ENCODE data around the gene WNT7B.

WNT7B gene

DNA sequence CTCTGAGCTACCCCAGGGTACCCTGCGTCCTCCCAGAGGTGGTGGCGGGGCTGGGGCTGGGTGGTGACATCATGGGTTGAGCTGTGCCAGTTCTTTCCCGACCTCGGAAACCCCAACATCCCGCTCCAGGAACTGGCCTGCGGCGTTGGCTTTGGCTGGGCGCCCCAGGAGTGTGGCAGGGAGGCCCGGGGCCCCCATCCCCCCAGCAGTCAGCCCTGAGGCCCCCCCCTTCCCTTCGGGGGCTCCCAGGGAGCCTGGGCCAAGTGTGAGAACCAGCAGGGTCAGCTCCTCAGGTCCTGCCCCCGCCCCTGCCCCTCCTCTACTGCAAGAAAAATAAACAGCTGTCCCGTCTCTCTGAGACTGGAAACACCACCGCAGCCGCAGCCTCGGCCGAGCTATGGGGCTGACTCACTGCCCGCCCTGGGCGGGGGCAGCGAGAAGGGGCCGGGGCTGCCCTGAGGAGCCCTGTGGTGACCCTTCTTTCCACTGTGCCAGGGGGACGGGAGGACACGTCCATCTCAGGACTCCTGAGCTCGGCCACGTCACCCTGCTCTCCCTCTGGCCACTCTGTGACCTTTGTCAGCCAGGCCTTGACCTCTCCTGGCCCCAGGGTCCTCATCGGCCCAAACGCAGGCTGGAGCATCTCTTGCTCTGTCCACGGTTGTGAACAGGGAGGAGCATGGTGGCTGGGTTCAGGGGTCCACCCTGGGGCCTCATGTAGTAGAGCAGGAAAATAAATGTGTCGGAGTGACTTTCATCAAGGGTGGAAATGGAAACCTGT is 73.4 kb downstream of the WNT7B start:
- DNase-seq: no peak

DNA sequence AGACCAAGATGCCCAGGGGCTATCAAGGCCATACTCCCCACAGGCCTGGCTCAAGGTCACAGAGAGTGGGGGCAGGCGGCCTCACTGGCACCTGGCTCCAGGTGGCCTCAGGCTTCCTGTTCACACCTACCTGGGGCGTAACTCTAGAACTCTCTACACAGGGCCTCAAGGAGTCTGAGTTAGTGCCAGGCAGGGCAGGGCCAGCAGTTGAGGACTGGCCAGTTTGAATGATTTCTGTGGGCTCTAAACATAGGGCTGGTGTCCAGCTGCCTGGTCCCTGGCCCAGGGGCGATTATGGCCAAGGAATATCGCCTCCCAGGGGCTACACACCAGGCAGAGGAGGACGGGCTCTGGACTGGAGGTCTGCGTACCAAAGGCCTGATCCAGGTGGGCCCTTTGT is 79.2 kb downstream of the WNT7B start:
- DNase-seq: no peak

DNA sequence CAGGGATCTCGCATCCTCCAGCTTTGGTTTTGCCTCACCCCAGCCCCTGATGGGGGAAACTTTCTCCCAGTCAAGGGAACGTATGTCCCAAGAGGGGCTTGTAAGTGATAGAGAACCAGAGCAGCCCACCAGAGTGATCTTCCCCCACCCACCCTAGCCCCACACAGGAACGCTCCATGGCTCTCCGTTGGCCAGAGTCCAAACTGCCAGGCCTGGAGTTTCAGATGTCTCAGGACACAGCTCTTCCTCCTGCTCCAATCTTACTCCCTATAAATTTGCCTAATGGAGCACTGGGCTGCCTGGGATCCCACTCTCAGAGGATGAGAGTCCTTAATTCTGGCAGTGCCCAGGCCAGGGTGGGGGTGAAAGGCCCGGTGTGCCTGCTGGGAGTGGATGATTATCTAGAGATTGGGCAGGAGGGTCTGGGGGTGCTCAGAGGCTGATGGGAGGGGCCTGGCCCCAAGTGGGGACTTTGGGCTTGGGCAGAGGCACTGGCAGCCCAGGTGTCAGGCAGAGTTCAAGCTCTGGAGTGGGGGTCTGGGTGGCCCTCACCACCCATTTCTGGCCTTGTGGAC is 79.9 kb downstream of the WNT7B start:
- no peak for DNase-seq

DNA sequence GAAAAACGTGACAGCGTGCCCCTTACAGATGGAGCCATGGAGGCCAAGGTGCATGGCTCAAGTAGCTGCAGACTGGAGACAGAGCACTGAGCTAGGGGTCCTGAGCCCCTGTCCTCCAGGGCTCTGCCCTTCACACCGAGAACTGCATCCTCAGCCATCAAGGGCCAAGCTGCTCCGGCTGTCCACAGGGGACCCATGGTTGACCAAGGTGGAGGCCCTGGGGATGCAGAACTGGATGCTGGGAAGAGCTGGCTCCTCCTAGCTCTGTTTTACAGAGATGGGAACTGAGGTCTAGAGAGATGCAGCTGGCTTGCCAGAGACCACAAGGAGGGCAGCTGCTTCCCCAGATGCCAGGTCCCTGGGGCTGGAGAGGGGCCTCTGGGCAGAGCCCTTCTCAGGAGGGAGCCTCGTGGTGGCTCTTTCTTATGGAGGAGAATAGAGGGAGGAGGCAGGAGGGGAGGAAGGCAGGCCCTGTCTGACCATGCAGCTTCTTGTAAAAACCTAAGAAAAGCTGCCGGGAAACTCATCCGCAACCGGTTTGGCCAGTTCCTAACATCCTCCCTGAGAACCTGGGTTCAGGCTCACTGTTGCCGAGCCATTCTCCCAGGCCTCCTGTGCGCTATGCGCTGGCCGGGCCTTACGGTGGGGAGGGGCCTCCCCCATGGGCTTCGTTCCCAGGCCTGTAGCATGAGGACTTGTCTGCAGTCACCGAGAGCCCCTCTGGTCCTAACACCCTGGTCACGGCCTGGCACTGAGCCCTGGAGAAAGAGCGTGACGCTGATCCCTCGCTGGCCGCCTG is 80.6 kb downstream of the WNT7B start:
- DNase-seq: no peak

DNA sequence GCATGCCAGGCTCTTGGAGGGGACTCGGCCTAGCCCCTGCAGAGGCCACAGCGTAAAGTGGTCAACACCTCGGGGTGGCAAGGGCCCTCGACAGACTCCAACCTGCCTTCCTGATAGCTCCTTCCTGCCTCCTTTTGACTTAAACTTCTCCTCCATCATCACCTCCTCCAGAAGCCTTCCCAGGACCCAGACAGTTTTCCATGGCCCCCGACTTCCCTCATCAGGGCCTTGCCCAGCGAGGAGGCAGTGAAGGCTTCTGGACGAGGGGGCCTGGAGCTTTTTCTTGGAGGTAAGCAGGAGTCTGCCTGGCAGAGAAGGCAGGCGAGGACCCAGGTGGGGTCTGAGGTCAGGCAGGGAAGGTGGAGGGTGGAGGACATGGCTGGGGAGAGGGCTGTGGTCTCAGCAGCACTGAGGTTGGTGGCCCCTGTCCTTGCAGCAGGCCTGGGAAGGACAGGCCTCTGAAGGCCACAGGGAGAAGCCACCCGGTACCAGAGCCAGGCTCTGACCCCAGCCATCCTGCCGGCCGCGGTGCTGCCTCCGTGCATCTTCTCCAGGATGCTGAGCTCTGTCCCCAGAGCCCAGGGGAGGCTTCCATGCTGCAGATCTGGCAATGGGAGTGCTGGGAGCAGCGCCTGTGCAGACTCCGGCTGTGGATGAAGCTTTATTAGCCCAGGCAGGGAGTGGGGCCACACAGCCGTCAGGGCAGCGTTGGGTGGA is 81.4 kb downstream of the WNT7B start:
- DNase-seq: no peak

DNA sequence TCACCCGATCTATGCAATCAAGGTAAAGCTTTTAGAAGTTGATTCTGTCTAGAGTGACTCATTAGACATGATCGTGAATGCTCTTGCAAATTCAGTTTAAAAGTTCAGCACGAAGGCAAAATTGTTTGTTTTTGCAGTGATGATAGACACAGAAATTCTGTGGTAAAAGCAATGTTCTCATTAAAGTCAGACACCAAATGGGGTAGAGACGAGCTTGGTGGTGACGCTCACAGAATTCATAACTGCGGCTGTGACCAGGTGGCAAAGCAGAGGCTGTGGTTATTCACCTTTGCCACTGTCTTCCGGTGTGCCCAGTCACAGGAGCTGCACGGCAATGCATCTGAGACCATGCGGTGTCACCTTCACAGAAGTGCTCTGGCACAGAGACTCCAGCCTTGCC is 83.4 kb downstream of the WNT7B start:
- no peak for DNase-seq

DNA sequence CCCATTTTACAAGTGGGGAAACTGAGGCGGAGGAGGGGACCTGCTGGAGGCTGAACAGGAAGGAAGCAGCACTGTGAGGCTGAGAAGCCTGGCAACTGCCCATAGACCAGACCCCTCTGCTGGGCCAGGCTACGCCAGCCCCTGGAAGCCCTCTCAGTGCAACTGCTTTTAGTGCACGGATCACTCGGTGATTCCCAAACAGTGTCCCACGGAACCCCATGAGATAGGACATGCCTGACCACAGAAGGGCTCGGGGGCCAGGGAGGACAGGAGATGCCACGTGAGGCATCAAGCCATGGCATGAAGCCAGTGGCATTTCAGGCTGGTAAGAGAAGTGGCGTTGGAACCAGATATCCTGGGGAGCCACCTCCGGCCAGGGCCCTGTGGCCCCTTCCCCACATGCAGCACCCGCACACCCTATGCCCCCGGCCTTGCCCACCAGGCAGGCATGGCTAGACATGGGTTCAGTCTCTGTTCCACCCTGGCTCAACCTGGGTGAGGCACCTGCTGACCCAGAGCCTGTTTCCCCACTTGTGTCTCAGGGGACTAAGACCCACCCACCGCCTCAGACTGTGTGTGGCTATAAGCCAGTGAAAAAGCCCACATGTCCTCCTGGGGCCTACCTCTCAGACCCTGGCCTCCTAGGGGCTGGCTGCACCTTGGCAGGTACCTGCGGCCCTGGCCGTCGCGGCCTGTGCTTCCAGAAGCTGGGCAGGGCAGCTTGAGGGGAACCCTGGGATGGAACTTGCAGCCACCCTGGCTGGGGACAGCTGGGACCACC is 84.1 kb downstream of the WNT7B start:
- DNase-seq: no peak

DNA sequence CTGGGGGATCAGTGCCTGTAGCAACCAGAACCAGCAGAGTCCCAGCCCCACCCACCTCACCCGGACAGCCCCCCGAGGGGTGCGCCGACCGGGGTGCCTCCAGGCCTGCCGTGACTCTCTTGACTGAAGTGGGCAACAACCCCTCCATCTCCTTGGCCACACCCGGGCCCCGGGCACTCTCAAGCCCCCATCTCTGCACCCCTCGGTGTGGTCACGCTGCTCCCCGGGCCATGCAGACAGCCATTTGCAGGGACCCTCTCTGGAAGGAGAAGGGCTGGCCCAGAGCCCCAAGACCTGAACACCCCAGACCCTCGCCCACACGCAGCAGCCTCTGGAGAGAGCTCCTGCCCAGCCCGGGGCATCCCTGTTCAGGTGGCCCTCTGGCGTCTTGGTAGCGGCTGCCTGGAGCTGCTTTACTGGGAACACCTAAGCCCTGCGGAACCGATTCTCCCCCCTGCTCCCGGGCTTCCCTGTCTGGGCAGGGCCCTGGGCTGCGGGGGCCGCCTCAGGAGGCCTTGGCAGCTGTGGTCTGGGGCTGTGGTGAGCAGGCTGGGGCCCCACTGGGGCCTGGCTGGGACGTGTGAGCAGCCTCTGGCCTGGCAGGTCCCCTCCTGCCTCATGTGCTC is 84.9 kb downstream of the WNT7B start:
- no peak for DNase-seq

DNA sequence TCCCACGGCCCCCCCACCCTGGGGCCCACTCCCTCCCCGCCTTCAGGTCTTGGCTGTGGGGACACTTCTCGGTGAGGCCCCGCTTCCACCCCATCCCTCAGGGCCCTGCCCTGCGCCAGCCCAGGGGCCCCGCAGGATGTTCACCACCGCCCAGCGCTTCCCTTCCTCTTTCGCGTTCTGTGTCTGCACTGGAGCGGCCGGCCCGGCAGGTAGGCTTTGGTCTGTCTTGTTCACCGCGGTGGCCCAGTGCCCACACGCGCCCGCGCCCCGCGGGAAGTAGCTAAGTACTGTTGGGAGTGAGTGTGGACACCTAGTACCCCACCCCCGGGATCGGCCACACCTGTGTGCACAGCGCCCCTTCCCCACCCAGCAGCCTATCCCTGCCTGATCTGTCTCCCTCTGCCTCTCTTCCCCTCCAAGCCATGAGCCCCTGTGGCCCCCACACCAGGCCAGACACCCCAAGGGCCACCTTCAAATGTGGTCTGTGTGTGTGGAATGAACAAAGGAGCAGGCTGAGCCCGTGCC is 85.4 kb downstream of the WNT7B start:
- DNase-seq: no peak

DNA sequence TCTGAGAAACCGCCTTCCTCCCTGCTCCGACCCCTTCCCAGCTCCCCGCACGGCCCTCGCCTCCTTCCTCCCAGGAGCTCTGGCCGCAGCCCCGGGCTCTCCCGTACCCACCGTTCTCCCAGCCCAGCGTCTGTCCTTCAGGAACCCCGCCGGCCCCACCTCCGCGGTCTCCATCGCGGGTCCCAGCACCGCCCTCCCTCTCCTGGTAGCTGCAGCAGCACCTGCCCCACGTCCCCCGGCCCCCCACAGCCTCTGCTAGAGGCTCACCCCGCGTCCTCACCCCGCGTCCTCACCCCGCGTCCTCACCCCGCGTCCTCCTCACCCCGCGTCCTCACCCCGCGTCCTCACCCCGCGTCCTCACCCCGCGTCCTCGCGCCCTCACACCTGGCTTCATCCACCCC is 85.9 kb downstream of the WNT7B start:
- DNase-seq: no peak

DNA sequence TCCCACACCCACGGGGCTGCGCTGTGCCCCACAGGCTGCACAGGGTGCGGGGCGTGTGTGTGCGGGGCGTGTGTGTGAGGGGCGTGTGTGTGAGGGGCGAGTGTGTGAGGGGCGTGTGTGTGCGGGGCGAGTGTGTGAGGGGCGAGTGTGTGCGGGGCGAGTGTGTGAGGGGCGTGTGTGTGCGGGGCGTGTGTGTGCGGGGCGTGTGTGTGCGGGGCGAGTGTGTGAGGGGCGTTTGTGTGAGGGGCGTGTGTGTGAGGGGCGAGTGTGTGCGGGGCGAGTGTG is 86.7 kb downstream of the WNT7B start:
- no peak for DNase-seq

DNA sequence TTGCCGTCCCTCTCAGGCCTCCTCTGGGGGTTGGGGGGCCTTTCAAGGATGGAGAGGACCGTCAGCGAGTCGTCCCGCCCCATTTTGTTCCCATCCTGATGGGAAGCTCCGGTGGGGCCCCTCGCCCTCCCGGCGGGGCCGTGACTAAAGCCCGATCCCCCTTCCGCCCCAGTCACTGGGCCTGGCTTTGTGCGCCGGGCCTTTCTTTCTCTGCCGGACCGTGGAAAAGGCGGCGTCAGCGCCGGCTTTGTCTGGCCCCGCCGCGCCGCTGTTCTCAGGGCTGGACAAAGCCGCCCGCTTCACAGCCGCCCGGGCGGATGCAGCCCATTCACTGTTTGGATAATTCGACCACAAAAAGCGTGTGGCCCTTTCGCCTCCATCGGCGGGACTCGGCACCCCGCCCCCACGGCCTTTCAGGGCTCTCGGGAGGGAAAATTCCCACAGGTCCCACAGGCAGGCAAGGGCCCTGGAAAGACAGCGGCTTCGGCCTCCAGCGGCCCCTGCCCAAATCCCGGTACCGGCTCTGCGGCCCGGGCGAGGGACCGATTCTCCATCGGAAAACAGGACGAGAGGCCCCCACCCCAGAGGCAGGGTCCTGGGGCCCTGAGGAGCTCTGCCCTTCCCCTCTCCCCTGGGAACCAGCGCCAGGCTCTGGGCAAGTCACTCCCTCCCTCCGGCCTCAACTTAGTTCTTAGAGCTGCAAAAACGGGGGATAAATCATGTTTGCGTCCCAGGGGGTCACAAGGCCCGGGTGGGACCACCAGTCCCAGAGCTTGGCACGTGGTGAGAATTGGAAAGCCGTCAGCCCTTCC is 87.2 kb downstream of the WNT7B start:
- no peak for DNase-seq

DNA sequence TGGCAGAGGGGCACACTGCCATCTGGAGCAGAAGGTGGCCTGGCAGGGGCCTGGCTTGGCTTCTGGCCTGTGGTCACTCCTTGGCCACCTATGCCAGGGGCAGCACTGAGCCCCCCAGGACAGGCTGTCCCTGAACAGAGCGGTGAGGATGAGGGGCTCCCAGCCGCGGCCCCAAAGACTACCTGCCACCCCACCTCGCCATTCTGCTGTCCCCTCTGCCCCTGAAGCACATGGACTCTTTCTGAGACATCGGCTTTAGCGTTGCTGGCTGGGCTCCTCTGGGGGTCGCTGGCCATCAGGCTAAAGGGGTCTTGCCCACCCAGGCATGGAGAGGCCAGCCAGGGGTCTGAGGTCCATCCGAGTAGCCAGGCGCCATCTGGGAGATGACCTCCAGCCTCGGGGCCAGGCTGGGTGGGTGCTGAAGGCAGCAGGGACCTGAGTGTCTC is 87.8 kb downstream of the WNT7B start:
- no peak for DNase-seq

DNA sequence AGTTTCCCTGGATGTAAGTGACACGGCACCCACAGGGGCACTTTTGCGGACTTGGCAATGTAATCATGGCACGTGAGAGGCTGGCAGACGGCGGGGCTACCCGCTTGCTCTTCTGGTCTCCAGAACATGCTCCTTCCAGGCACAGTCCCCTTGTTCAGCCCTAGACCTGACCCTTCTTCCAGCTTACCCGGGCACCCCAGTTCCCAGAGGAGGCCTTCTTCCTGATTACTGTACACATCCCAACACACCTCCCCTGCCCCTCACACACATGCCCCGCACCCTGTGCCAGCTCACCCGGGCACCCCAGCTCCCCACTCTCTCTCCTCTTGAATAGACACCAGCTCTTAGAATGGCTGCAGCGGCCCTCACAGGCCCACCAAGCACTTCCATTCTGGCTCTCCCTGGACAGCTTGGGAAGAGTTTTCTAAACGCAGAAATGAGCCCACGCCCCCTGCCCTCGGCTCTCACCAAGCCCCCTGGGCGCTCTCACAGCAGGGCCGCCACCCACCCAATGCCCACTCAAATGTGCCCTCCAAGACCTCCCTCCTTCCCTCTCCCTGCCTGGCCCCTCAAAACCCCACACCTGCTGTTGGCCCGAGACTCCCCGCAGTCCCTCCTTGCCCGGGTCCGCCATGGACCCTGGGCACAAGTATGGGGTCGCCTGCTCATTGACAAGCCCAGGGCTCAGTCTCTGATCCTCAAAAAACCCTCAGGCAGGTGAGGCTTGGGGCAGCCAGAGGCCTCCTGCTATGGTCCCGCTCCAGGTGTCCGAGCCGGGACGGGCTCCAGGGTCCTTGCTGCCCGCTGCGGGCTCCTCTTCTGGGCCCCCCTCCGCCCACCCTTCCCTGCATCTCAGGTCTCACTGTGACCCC is 88.5 kb downstream of the WNT7B start:
- no peak for DNase-seq

DNA sequence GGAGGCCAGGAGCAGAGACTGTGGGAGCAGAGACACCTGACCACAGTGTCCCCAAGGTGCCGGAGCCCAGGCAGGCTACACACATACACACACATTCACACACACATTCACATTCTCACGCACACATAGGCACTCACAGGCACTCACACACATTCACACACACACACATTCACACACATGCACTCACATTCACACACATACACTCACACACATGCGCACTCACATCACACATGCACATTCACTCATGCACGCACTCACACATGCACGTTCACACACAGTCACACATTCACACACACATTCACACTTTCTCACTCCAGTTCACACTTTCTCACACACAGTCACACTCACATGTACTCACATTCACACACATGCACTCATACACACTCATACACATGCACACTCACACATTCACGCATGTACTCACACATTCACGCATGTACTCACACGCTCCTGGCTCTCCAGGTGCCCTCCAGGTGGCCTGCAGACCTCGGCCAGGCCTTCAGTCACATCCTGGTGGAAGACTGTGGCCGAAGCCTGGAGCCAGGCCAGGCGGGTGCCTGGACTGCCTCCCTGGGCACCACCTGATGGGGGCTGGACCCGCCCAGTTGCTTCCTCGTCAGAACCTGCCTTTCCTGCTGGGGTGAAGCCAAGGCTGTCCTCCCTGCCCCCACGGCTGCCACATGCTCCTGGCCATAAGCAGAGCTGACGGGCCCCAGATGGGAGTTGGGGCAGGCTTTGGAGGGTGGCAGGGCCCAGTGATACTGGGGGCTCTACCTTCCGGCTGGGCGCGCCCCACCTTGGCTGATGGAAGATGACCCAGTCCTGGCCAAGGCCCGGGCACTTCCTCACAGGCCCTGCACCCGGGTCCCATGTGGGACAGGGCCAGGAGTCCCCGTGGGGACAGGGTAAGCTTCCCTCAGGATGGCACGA is 89.5 kb downstream of the WNT7B start:
- DNase-seq: no peak

DNA sequence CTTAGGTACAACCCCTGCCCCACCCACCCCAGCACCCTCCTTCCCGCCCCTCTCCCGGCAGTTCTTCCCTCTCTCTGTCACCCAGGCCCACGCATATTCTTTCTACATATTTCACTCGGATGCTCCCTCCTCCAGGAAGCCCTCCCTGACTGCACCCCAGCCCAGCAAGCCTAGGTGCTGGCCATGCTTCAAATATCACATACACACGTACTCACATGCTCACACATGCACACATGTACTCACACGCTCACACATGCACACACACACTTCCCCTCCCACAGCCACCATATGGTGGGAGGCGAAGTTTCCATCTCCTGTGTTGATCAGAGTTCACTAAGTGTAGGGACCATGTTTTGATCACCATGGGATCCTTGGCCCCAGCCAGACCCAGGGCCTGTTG is 90.4 kb downstream of the WNT7B start:
- DNase-seq: no peak

DNA sequence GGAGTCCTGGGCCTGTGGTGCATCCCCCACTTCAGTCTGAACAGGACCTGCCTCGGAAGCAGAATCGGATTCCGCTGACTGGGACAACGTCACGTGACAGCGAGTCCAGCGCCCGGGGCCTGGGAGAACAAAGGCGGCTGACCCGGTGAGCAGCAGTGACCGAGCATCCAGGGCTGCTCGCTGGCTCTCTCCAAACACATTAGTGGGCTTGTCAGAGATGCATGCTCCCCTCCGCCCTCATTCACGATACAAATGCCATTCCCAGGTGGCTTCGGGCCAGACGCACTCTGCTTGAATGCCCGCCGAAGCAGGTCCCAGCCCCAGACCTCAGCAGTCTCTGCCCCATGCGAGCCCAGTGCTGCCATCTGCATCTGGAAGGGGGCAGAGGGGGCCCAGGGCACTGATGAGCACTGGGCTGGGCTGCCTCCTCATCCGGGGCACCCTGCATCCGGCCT is 91.0 kb downstream of the WNT7B start:
- no peak for DNase-seq

DNA sequence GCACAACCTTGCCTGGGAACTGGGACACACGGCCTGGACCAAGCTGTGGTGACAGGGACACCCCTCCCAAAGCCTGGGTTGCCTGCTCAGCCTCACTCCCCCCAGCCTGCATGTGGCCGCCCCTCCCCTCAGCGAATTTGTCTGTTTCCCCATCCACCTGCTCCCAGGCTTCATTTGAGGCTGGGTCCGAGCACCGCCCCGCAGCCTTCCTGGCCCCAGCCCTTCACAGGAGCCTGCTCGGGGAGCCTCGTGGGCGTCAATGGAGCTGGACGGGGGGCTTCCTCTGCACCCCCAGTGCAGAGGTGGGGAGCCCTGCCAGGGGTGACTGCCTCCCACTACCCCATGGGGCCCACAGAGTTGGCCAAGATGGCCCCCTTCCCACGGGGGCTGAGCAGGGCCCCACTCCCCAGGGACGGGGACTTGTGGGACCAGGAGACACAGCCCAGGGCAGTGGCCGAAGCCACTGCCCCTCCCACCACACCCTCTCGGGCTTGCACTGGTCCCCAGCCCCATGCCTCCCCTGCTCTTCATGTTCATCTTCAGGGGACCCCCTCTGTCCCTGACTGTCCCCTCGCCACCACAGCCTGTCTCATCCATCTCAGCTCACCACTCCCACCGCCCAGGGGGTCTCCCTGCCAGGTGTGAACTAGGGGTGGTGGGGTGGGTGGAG is 91.7 kb downstream of the WNT7B start:
- DNase-seq: no peak

Data from activated CD4-positive, alpha-beta T cell treated with anti-CD3 and anti-CD28 coated beads, Interleukin-2, amount 50 U/mL, for 48 hours (primary cell).